Neuron (in vitro differentiated cells): ENCODE data around the gene PRDX6.
"Not testable (repeated sequence)": the region's sequence is repeated elsewhere in the genome, so short reads cannot be mapped to it uniquely, and the experiment has no call there.

ENCODE experiments used
- H2AFZ ChIP-seq: one replicate; pipeline ENCODE4 v1.6.1; 2013; ENCODE audit warnings: low read depth, mild to moderate bottlenecking, inconsistent platforms, low read length, moderate library complexity
- H3K27me3 ChIP-seq: one replicate; pipeline ENCODE4 v1.6.1; 2013; ENCODE audit warnings: low read length; ENCODE audit not compliant: insufficient read depth
- H3K36me3 ChIP-seq: one replicate; pipeline ENCODE4 v1.6.1; 2013; ENCODE audit warnings: low read length; ENCODE audit not compliant: insufficient read depth
- H3K4me1 ChIP-seq: one replicate; pipeline ENCODE4 v1.6.1; 2013; ENCODE audit warnings: low read length; ENCODE audit not compliant: insufficient read depth
- H3K4me3 ChIP-seq: 2 replicates; pipeline ENCODE4 v1.5.1; 2013; ENCODE audit warnings: mild to moderate bottlenecking, low read length, moderate library complexity
- H3K9me3 ChIP-seq: one replicate; pipeline ENCODE4 v1.6.1; 2013; ENCODE audit warnings: low read length

Gene PRDX6

DNA sequence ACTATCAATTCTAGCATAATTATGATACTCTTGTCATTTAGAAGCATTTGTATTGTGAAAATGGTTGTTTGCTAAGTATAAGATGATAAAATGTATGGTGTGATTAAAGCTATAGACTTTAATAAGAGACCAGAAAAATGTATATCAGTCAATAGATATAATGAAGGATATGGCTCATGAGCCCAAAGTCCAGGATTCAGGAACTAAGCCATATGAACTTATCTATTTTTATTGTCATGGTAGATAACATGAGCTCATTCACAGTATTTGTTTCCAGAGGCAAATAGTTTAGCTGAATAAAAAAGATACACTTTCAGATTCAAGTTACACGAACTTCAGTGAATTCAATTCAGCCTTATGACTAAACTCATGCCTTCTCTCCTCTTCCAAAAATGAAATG, 32.7 kb downstream of the PRDX6 start:
- peaks cover 27% of the 10 kb centered on the region for H3K4me1 ChIP-seq
- no peak overlapping the region for H3K4me3 ChIP-seq

DNA sequence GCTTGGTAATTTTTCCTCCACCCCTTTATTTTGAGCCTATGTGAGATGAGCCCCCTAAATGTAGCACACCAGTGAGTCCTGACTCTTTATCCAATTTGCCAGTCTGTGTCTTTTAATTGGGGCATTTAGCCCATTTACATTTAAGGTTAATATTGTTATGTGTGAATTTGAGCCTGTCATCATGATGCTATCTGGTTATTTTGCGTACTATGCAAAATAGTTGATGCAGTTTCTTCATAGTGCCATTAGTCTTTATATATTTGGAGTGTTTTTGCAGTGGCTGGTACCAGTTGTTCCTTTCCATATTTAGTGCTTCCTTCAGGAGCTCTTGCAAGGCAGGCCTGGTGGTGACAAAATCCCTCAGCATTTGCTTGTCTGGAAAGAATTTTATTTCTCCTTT, 37.4 kb downstream of the PRDX6 start:
- not testable (repeated sequence) for H3K36me3 ChIP-seq, H3K27me3 ChIP-seq
- H3K4me1 ChIP-seq, result peaks cover 11% of the 10 kb centered on the region

More for the DNA sequence above, 32.7 kb downstream of the PRDX6 start:
- H3K36me3 ChIP-seq, result no peaks in the 10 kb centered on the region
- no peak overlapping the region for H2AFZ ChIP-seq
- H3K9me3 ChIP-seq, result no peaks in the 10 kb centered on the region
- no peaks in the 10 kb centered on the region for H3K27me3 ChIP-seq

DNA sequence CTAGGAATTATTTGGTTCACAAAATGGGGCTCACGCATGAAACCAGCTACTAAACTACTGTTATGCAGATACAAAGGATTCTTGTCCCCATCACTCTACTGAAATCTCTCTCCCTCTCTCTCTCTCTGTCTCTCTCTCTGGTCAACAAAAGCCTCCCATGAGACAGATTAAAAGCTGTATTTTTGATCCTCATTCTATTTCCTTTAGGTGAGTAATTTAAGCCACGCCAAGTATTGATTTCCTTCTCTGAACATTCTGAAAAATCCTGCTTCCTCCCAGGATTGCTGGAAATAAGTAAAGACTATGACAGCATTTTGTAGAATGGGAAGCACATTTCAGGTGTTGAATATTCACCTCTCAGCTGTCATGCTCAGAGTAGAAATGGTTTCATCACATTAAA, 43.7 kb downstream of the PRDX6 start:
- peaks cover 11% of the 10 kb centered on the region for H3K4me1 ChIP-seq
- no peaks in the 10 kb centered on the region for H3K27me3 ChIP-seq

More for the DNA sequence above, 37.4 kb downstream of the PRDX6 start:
- not testable (repeated sequence) for H3K4me3 ChIP-seq, H3K9me3 ChIP-seq, H2AFZ ChIP-seq

DNA sequence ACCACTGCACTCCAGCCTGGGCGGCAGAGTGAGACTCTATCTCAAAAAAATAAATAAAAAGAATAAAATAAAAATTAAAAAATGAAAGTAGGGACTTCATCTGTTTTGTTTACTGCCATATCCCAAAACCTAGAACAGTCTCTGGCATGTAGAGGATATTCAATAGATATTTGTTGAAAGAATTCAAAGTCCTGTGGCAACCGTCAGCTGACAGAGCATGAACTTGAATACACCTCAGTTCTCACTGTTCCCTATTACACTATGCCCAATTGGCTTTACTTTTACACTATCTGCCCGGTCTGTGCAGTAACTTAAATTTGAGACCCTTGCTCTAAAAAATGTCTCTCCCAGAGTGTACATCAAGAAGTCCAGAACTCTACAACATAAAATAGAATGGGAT, 46.2 kb downstream of the PRDX6 start:
- Histone ChIP-seq H3K27me3 (no peaks in the 10 kb centered on the region), H3K36me3 (no peaks in the 10 kb centered on the region), H3K4me3 (no peak overlapping the region), H3K4me1 (peaks cover 14% of the 10 kb centered on the region), H3K9me3 (no peaks in the 10 kb centered on the region), H2AFZ (no peak overlapping the region)

More for the DNA sequence above, 43.7 kb downstream of the PRDX6 start:
- H3K4me3 ChIP-seq, result no peak overlapping the region
- no peaks in the 10 kb centered on the region for H3K9me3 ChIP-seq
- no peak overlapping the region for H2AFZ ChIP-seq
- no peaks in the 10 kb centered on the region for H3K36me3 ChIP-seq

DNA sequence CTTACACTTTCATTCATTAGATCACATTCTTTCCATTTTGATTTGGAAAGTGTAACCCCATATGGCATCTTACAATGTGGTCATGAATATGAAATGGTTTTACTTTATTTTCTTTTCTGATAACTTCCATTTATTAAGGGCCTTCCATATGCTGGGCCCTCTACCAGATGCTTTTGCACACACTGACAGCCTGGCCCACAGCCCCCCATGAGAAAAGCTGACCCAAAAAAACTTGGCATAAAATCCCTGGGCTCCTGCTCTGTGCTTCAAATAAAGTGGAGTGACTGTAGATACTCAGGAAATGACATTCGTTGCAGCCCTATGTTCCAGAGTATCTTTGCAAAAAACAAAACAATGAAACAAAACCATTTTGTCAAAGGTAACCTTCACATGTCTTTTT, 48.8 kb downstream of the PRDX6 start:
- H3K4me3 ChIP-seq, result no peak overlapping the region
- no peaks in the 10 kb centered on the region for H3K9me3 ChIP-seq
- no peak overlapping the region for H2AFZ ChIP-seq
- no peaks in the 10 kb centered on the region for H3K36me3 ChIP-seq
- peaks cover 9% of the 10 kb centered on the region for H3K4me1 ChIP-seq
- no peaks in the 10 kb centered on the region for H3K27me3 ChIP-seq

DNA sequence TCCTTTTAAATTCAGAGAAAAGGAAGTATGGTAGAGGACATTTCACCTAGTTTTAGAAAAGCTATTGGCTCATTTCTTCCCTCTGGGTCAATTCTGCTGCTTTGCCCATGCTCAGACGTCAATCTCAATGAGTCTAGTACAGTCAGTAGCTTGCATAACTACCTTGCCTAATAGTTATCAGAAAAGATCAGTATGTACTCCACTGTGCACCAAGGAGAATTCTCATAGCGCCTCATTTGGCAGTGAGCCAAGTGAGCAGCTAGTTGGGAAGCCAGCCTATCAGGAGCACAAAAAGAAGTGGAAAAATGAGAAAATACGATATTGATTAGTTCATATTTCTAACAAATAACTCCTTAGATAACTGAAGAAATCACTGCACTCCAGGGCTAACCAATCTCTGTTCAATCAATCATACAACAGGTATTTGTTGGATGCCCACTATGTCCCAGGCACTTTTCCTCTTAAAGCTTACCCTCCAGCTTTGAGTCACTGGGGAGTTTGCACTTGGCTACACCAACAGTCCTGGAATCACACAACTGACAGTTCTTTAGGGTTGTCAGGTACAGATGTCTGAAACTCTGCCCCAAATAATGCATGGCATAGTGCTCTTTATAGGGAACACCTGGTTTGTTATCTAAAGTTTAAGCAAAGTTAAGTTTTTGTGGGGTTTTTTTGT, 50.2 kb downstream of the PRDX6 start:
- Histone ChIP-seq H3K4me3 (no peak overlapping the region), H2AFZ (no peak overlapping the region), H3K4me1 (peaks cover 15% of the 10 kb centered on the region), H3K36me3 (no peaks in the 10 kb centered on the region), H3K9me3 (no peaks in the 10 kb centered on the region), H3K27me3 (no peaks in the 10 kb centered on the region)

DNA sequence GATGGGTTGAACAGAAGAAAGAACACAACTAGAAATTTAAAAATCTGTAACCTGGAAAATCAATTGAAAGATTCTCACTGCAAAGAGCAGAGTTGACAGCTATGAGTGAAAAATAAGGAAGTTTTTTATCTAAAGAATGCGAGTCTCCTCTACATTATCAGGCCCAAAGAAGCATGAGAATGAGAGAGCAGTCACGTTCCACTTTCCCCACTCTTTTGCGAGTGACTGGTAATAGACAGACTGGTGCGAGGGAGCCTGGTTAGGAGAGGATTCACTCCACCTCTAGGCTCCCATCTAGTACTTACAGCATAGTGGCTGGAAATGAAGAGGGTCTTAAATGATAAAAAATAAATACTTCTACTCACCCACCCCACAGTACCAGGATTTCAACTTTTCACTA, 52.0 kb downstream of the PRDX6 start:
- H3K36me3 ChIP-seq, result no peaks in the 10 kb centered on the region
- no peaks in the 10 kb centered on the region for H3K27me3 ChIP-seq
- no peak overlapping the region for H3K4me3 ChIP-seq
- no peak overlapping the region for H2AFZ ChIP-seq
- H3K4me1 ChIP-seq, result peaks cover 15% of the 10 kb centered on the region
- no peaks in the 10 kb centered on the region for H3K9me3 ChIP-seq

DNA sequence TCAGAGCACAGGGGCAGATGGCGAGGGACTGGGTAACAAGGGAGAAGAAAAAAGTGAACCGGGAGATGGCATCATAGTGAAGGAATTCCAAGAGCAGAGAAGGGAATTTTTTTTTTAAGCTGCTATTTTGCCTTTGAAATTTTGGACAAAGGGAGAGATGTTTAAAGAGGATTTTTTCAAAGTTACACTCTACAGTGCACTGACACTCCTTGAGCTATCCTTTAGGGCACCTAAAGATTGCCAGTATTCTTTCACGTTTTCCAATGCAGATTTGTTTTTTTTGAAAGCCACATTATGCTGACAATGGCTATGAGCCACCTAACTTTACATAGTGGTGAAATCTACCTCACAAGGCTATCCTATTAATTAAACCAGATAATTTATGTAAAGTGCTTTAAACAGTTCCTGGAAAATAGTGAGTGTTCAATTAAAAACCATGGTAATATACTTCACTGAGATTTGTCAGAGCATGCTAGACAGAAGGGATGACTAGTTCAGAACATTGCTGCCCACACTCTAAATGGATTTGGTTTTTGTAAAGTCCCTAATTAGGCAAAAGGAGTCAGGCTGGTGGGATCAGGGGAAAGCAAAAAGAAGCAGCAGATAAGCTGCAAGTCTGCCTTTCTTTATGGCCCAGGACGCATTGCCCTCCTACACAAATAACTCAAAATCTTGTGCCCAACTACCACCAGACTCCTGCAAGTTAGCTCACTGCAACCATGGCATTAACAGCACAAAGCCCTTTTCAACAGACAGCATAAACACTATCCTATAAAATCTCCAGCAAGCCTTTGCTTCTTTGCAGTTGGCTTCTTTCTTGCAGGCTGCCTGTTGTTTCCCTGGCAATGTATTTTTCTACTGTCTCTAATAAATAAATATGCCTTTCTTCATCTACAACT, 53.9 kb downstream of the PRDX6 start:
- Histone ChIP-seq H3K4me3 (no peak overlapping the region), H3K27me3 (no peaks in the 10 kb centered on the region), H3K36me3 (no peaks in the 10 kb centered on the region), H2AFZ (no peak overlapping the region), H3K4me1 (peaks cover 15% of the 10 kb centered on the region), H3K9me3 (no peaks in the 10 kb centered on the region)

DNA sequence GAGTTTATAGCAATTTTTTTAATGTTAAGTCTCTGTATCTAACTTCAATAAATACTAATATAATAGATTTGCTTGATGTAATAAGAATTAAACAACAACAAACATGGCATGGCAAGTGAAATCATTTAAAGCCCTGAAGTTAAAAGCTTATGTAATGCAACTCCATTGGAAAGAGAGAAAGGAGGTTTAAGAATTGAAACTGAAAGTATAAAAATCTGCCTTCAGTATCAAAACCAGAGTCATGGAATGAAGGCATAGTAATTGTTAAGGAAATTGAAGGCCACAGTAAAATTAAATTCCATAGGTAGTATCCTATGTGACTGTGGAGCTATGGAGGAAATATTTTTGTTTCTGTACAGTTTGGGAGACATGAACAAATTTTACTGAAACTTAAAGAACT, 55.1 kb downstream of the PRDX6 start:
- Histone ChIP-seq H3K27me3 (no peaks in the 10 kb centered on the region), H3K36me3 (no peaks in the 10 kb centered on the region), H3K9me3 (no peaks in the 10 kb centered on the region), H2AFZ (no peak overlapping the region), H3K4me1 (peaks cover 15% of the 10 kb centered on the region), H3K4me3 (no peak overlapping the region)

DNA sequence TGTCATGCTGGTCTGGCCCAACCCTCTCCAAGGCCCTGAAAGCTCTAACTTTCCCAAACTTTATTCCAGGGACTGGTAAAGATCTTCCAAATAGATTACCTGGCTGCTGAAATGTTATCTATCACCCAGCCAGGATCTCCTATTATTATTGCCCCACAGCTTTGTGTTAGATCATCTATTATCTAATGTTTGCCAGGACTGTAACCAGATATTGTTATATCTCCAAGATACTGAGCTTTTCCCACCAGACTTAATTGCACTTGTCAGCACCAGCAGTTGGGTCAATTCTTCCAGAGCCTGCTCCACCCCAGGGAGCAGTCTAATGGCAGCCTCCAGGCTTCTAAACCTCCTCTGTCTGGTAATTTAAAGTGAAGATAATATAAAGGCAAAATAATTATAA, 59.1 kb downstream of the PRDX6 start:
- Histone ChIP-seq H3K9me3 (no peaks in the 10 kb centered on the region), H2AFZ (no peak overlapping the region), H3K36me3 (no peaks in the 10 kb centered on the region), H3K27me3 (no peaks in the 10 kb centered on the region), H3K4me1 (peaks cover 2% of the 10 kb centered on the region), H3K4me3 (no peak overlapping the region)
